ENCODE measurements around the gene AK1.
A peak's percentile ranks its signal among the peaks of the same experiment; 100 is the strongest.

AK1 gene

GRCh38 chr9:127866535-127866934 is 10.9 kb downstream of the AK1 start:
- no peak for DNase-seq

GRCh38 chr9:127865645-127866464 is 11.6 kb downstream of the AK1 start:
- DNase-seq = no peak

GRCh38 chr9:127863191-127863621 is 14.3 kb downstream of the AK1 start:
- peak; percentile 25 to 43 for DNase-seq

GRCh38 chr9:127862075-127863011 is 15.1 kb downstream of the AK1 start:
- DNase-seq = peak; percentile 96

DNA sequence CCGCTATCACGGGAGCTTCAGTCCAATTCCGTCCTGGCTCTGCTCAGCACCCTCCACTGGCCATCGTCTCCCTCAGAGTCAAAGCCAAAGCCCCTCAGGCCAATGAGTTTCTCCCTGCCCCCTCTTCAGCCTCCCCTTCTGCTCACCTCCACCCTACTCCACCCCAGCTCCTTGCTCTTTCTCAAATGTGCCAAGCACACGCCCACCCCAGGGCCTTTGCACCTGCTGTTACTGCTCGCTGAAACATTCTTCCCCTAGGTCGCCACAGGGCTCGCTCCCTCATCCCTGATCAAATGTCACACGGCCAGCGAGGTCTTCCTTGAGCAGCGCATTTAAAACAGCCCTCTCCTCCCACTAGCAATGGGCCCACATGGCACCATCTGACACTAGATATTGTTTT is 16.7 kb downstream of the AK1 start:
- no peak for DNase-seq

DNA sequence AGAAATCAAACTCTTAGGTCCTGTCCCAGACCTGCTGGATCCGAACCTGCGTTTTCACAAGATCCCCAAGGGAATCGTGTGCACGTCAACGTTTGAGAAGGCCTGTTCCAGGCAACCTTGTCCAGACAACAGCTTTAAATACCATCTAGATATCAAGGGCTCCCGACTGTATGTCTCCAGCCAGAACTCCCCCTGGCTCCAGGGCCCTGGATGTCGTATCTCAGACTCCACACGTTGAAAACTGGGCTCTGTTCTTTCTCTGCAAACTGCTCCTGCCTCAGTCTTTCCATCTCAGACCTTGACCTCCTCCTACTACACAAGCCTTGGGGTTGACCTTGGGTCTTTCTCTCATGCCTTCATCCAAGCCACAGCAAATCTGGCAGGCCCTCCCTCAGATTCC is 17.2 kb downstream of the AK1 start:
- DNase-seq = no peak

- no peak for DNase-seq
Measured at GRCh38 chr9:127858041-127858512, 19.4 kb downstream of the AK1 start.

DNA sequence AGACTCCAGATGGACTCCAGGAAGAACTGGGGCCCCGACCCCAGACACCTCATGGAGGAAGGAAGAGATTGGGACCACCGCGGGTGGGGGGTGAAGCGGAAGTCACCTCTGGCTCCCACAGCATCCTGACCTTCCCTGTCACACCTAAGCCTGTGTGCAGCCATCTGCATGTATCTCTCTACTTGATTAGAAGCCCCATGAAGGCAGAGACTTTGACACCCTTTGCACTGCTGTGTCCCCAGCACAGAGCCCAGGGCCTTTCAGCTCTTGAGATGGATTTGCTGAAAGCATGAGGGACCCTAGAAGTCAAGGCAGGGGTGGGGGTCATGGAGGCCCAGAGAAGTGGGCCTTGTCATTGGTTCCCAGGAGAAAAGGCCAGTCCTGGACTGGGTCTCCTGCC is 20.2 kb downstream of the AK1 start:
- DNase-seq = no peak

GRCh38 chr9:127856729-127857116 is 20.8 kb downstream of the AK1 start:
- DNase-seq = no peak

- DNase-seq = no peak
Measured at GRCh38 chr9:127856094-127856728, 21.3 kb downstream of the AK1 start.

GRCh38 chr9:127855522-127855921 is 22.0 kb downstream of the AK1 start:
- no peak for DNase-seq

DNA sequence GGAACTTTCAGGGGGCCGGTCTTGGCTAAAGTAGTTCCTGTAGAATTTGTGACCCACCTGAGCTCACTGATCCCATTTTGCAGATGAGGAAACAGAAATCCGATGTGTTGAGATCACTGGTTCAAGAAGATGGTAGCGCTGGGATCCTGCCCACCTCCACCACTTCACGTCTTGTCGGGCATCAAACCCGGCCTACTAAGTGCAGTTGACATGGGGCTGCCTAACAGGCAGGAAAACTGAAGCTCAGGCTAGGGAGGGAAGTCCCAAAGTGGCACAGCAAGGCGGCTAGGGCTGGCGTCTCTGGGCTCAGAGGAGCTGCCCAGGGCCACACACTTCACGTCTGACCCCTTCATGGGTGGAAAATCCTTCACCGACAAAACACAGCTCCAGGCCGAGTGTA is 22.5 kb downstream of the AK1 start:
- DNase-seq = no peak

DNA sequence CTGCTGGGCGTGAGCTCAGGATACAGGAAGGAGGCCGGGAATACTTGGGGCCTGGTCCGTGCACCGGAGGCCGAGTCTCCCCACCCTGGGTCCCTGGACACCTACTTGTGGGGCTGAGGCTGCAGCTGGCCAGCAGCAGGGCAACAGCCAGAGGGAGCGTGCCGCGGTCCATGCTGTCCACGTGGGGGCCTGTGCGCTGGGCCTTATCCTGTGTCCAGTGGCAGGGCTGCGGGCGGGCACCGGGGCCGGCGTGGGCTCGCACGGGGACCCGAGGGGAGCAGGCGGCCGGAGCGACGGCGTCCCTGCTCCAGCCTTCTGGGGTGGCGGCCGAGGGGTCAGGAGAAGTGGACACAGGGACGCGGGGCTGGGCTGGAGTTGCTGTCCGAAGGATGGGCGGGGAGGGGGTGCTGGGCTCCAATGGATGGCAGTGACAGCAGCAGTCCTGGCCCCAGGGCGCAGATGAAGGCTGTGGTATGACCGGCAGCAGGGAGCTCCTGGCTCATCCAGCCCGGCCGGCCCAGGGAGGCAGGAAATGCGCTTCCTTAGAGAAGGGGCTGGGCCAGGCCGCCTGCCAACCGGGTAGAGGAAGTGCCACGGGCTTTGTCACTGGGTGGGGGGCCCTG is 23.2 kb downstream of the AK1 start, which contains the start of gene ENG:
Gene ENG (minus strand): TSS at position 475 of the 623 bp plus-strand sequence. CDS start 303 bp downstream, at position 172.
- DNase-seq = peak; percentile 28 to 30

GRCh38 chr9:127853312-127854183 is 23.9 kb downstream of the AK1 start:
- peak in 1 of 2 experiments; percentile 9 for DNase-seq

DNA sequence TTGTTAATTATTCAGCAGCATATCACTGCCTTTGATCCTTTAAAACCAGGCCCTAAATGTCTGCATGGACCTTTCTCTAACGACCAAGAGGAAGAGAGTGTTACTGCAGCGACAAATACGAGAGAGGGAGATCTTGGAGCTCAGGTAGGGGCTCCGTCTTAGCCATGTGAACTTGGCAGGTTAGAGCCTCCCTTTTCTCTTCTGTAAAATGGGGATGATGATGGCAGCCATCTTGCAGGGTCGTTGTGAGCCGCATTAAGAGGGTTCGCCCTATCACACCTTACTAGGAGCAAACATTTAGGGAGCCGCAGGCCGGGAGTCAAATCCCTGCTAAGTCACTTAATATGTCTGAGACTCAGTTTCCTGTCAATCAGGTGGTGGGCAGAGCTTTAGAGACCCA is 24.6 kb downstream of the AK1 start:
- DNase-seq = no peak

DNA sequence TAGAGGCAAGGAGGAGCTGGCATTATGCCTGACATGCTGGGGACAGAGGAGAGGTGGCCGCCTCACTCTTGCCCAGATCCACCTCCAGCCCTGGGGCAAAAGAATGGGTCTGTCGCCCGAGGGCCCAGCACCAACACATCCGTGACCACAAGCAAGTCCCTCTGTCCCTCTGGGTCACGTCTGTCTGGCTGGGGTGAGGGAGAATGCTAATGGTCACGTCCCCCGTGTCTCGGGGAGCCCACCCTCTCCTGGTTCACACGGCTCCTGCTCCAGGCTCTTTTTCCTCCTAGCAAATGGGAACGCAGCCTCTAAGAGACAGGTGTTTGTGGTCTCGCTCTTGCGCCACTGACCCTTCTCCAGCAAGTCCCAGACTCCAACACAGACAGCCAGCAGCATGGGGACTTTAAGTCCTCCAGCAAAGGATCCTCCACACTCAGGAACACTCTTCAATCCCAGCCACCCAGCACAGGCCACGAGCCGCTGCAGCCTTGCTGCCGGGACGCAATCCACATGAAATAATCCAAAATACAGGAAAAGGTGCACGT is 27.1 kb downstream of the AK1 start:
- no peak for DNase-seq

GRCh38 chr9:127848756-127849504 is 28.5 kb downstream of the AK1 start:
- no peak for DNase-seq

- no peak for DNase-seq
Measured at GRCh38 chr9:127847833-127848755, 29.4 kb downstream of the AK1 start.

GRCh38 chr9:127847178-127847510 is 30.3 kb downstream of the AK1 start:
- no peak for DNase-seq
